ENCODE measurements around the gene NACC2.
A peak's percentile ranks its signal among the peaks of the same experiment; 100 is the strongest.

NACC2 gene

GRCh38 chr9:136133959-136134484, 38.9 kb upstream of the NACC2 start:
- peak overlapping the region in 3 of 7 experiments; percentile 24 to 52 (median 43) for H3K4me3 ChIP-seq (ENCODE audit: control insufficient read depth in 1 of 7, extremely low read depth in 1 of 7, insufficient read depth in 4 of 7, low read depth in 2 of 7, low read length in 6 of 7)
- no peak overlapping the region for H3K27ac ChIP-seq (ENCODE audit: insufficient read depth in 1 of 2, low read depth in 1 of 2, low read length in 2 of 2, poor library complexity in 1 of 2, severe bottlenecking in 2 of 2)
- H3K27me3 ChIP-seq (replicated peaks in 2 of 5; ENCODE audit: control insufficient read depth in 4 of 5, insufficient read depth in 5 of 5, low read length in 4 of 5), result peaks cover 0 to 64% (median 20%) of the 10 kb centered on the region in 5 experiments
- no peaks in the 10 kb centered on the region for H3K9me3 ChIP-seq (ENCODE audit: control extremely low read depth in 1 of 5, control insufficient read depth in 4 of 5, insufficient read depth in 2 of 5, low read depth in 1 of 5, low read length in 4 of 5)
- whole genome bisulfite sequencing (ENCODE audit: insufficient coverage), result 34% methylated on average over 16 of the region's 18 CpGs
- DNase-seq, result no peak
- ChIA-PET POLR2A (no interaction called here), CTCF (interaction anchor here (2.7 kb wide), 1 partner anchor 12 kb away, joined by 9 read pairs; no protein-coding TSS in a partner anchor)
- peaks cover 0 to 17% (median 13%) of the 10 kb centered on the region in 4 experiments for H3K4me1 ChIP-seq (ENCODE audit: control extremely low read depth in 1 of 4, control insufficient read depth in 4 of 4, insufficient read depth in 4 of 4, low read length in 3 of 4)
- H3K36me3 ChIP-seq (ENCODE audit: control insufficient read depth in 4 of 4, insufficient read depth in 4 of 4, low read length in 3 of 4), result no peaks in the 10 kb centered on the region

GRCh38 chr9:136133191-136133958, 38.3 kb upstream of the NACC2 start:
- H3K27me3 ChIP-seq (replicated peaks in 2 of 5; ENCODE audit: control insufficient read depth in 4 of 5, insufficient read depth in 5 of 5, low read length in 4 of 5), result peaks cover 0 to 61% (median 20%) of the 10 kb centered on the region in 5 experiments
- WGBS (ENCODE audit: insufficient coverage), result 0% methylated on average over 46 of the region's 69 CpGs
- no peaks in the 10 kb centered on the region for H3K36me3 ChIP-seq (ENCODE audit: control insufficient read depth in 4 of 4, insufficient read depth in 4 of 4, low read length in 3 of 4)
- CTCF ChIA-PET, result interaction anchor here (1.0 to 1.4 kb wide), 4 partner anchors 9 to 151 kb away, joined by 3 to 4 read pairs (median 3); no protein-coding TSS in a partner anchor
- no peaks in the 10 kb centered on the region for H3K9me3 ChIP-seq (ENCODE audit: control extremely low read depth in 1 of 5, control insufficient read depth in 4 of 5, insufficient read depth in 2 of 5, low read depth in 1 of 5, low read length in 4 of 5)
- peak; percentile 50 to 70 (median 66) for DNase-seq
- H3K4me1 ChIP-seq (ENCODE audit: control extremely low read depth in 1 of 4, control insufficient read depth in 4 of 4, insufficient read depth in 4 of 4, low read length in 3 of 4), result peaks cover 0 to 17% (median 13%) of the 10 kb centered on the region in 4 experiments
- H3K27ac ChIP-seq (ENCODE audit: insufficient read depth in 1 of 2, low read depth in 1 of 2, low read length in 2 of 2, poor library complexity in 1 of 2, severe bottlenecking in 2 of 2), result no peak overlapping the region
- POLR2A ChIA-PET, result no interaction called here
- peak overlapping the region in 4 of 7 experiments; percentile 8 to 59 (median 48) for H3K4me3 ChIP-seq (ENCODE audit: control insufficient read depth in 1 of 7, extremely low read depth in 1 of 7, insufficient read depth in 4 of 7, low read depth in 2 of 7, low read length in 6 of 7)

DNA sequence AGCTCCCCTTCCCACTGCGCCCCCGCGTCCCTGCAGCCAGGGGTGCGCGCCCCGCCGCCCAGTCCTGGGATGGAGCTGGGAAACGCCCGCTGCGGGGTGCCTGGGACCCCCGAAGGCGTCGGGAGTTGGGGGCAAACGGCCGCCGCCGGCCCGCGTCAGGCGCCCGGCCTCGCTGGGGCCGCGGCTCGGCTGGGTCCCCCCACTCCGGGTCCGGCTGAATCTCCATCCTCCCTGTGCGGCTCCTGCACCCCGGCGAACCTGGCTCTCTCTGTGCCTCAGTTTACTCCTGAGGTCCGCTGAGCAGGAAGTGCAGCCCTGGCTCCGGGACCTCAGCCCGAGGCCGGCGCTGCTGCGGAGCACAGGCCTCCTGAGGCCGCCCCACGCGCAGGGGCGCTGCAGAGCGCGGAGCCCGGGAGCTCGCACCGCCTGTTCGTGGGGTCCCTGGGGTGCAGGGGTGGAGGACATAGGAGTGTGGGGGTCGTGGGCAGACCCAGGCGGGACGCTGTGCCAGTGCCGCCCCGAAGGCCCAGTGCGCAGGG, 37.5 kb upstream of the NACC2 start:
- Histone ChIP-seq H3K4me3 (ENCODE audit: control insufficient read depth in 1 of 7, extremely low read depth in 1 of 7, insufficient read depth in 4 of 7, low read depth in 2 of 7, low read length in 6 of 7) (peak overlapping the region in 4 of 7 experiments; percentile 17 to 59 (median 43)), H3K27me3 (replicated peaks in 2 of 5; ENCODE audit: control insufficient read depth in 4 of 5, insufficient read depth in 5 of 5, low read length in 4 of 5) (peaks cover 0 to 58% (median 20%) of the 10 kb centered on the region in 5 experiments), H3K36me3 (ENCODE audit: control insufficient read depth in 4 of 4, insufficient read depth in 4 of 4, low read length in 3 of 4) (no peaks in the 10 kb centered on the region), H3K4me1 (ENCODE audit: control extremely low read depth in 1 of 4, control insufficient read depth in 4 of 4, insufficient read depth in 4 of 4, low read length in 3 of 4) (peaks cover 0 to 17% (median 13%) of the 10 kb centered on the region in 4 experiments), H3K9me3 (ENCODE audit: control extremely low read depth in 1 of 5, control insufficient read depth in 4 of 5, insufficient read depth in 2 of 5, low read depth in 1 of 5, low read length in 4 of 5) (no peaks in the 10 kb centered on the region), H3K27ac (ENCODE audit: insufficient read depth in 1 of 2, low read depth in 1 of 2, low read length in 2 of 2, poor library complexity in 1 of 2, severe bottlenecking in 2 of 2) (no peak overlapping the region)
- 12% methylated on average over 40 of the region's 52 CpGs for WGBS (ENCODE audit: insufficient coverage)
- no peak for DNase-seq
- CTCF ChIA-PET, result interaction anchor here (1.0 to 1.5 kb wide), 5 partner anchors 9 to 152 kb away, joined by 3 to 4 read pairs (median 3); no protein-coding TSS in a partner anchor
- POLR2A ChIA-PET, result no interaction called here

- Histone ChIP-seq H3K27me3 (replicated peaks in 2 of 5; ENCODE audit: control insufficient read depth in 4 of 5, insufficient read depth in 5 of 5, low read length in 4 of 5) (peaks cover 0 to 58% (median 18%) of the 10 kb centered on the region in 5 experiments), H3K27ac (ENCODE audit: insufficient read depth in 1 of 2, low read depth in 1 of 2, low read length in 2 of 2, poor library complexity in 1 of 2, severe bottlenecking in 2 of 2) (no peak overlapping the region), H3K4me3 (ENCODE audit: control insufficient read depth in 1 of 7, extremely low read depth in 1 of 7, insufficient read depth in 4 of 7, low read depth in 2 of 7, low read length in 6 of 7) (peak overlapping the region in 1 of 7 experiments; percentile 50), H3K4me1 (ENCODE audit: control extremely low read depth in 1 of 4, control insufficient read depth in 4 of 4, insufficient read depth in 4 of 4, low read length in 3 of 4) (peaks cover 0 to 17% (median 13%) of the 10 kb centered on the region in 4 experiments), H3K9me3 (ENCODE audit: control extremely low read depth in 1 of 5, control insufficient read depth in 4 of 5, insufficient read depth in 2 of 5, low read depth in 1 of 5, low read length in 4 of 5) (no peaks in the 10 kb centered on the region), H3K36me3 (ENCODE audit: control insufficient read depth in 4 of 4, insufficient read depth in 4 of 4, low read length in 3 of 4) (no peaks in the 10 kb centered on the region)
- no peak for DNase-seq
- ChIA-PET POLR2A (no interaction called here), CTCF (interaction anchor here (1.0 to 1.5 kb wide), 3 partner anchors 93 to 150 kb away, joined by 3 read pairs; no protein-coding TSS in a partner anchor)
- 64% methylated on average over 28 of the region's 31 CpGs for WGBS (ENCODE audit: insufficient coverage)
Measured at GRCh38 chr9:136131629-136132511, 36.8 kb upstream of the NACC2 start.

DNA sequence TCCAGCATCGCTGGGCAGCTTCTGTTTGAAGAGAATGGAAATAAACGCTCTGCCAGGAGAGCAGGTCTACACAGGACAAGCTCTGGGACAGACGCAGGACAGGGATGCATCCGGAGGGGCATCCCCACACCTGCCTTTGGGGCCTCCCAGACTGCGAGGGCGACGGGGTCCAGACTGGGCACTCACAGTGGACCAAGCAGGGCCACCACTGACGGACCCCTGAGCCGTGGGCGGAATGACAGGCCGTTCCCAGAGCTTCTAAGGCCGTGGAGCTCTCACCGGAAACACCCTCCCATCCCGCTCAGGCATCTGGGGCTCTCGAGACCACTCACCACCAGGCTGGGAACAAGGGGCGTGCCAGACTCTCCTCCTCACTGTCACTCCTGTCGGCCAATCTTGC, 34.1 kb upstream of the NACC2 start:
- Histone ChIP-seq H3K27me3 (replicated peaks in 2 of 5; ENCODE audit: control insufficient read depth in 4 of 5, insufficient read depth in 5 of 5, low read length in 4 of 5) (peaks cover 0 to 35% (median 17%) of the 10 kb centered on the region in 5 experiments), H3K4me3 (ENCODE audit: control insufficient read depth in 1 of 7, extremely low read depth in 1 of 7, insufficient read depth in 4 of 7, low read depth in 2 of 7, low read length in 6 of 7) (no peak overlapping the region), H3K9me3 (ENCODE audit: control extremely low read depth in 1 of 5, control insufficient read depth in 4 of 5, insufficient read depth in 2 of 5, low read depth in 1 of 5, low read length in 4 of 5) (no peaks in the 10 kb centered on the region), H3K27ac (ENCODE audit: insufficient read depth in 1 of 2, low read depth in 1 of 2, low read length in 2 of 2, poor library complexity in 1 of 2, severe bottlenecking in 2 of 2) (no peak overlapping the region), H3K36me3 (ENCODE audit: control insufficient read depth in 4 of 4, insufficient read depth in 4 of 4, low read length in 3 of 4) (no peaks in the 10 kb centered on the region), H3K4me1 (ENCODE audit: control extremely low read depth in 1 of 4, control insufficient read depth in 4 of 4, insufficient read depth in 4 of 4, low read length in 3 of 4) (peaks cover 0 to 17% (median 13%) of the 10 kb centered on the region in 4 experiments)
- no peak for DNase-seq
- POLR2A ChIA-PET, result no interaction called here
- CTCF ChIA-PET, result interaction anchor here (0.7 to 1.5 kb wide), 2 partner anchors 11 to 51 kb away, joined by 3 read pairs; no protein-coding TSS in a partner anchor
- WGBS (ENCODE audit: insufficient coverage), result 92% methylated on average over 16 of the region's 17 CpGs

DNA sequence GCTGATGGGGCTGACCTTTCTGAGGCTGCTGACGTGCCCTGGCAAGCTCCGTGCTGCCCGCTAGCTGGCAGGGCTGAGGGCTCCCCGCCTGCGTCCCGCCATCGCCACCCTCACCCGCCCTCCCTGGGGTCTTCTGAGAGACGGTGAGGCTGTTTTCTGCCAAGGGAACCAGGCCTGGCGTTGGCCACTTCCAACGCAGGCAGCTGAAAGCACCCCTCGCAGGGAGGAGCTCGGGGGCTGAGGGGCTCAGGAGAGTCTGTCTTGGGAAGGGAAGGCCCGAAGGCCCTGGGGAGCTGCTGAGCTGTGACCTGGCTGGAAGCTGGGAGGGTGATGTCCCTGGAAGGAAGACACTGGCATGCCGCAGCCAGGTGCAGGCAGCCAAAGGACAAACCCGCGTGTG, 33.3 kb upstream of the NACC2 start:
- Histone ChIP-seq H3K4me1 (ENCODE audit: control extremely low read depth in 1 of 4, control insufficient read depth in 4 of 4, insufficient read depth in 4 of 4, low read length in 3 of 4) (peaks cover 0 to 10% (median 6%) of the 10 kb centered on the region in 4 experiments), H3K9me3 (ENCODE audit: control extremely low read depth in 1 of 5, control insufficient read depth in 4 of 5, insufficient read depth in 2 of 5, low read depth in 1 of 5, low read length in 4 of 5) (no peaks in the 10 kb centered on the region), H3K27me3 (replicated peaks in 2 of 5; ENCODE audit: control insufficient read depth in 4 of 5, insufficient read depth in 5 of 5, low read length in 4 of 5) (peaks cover 0 to 27% (median 17%) of the 10 kb centered on the region in 5 experiments), H3K27ac (ENCODE audit: insufficient read depth in 1 of 2, low read depth in 1 of 2, low read length in 2 of 2, poor library complexity in 1 of 2, severe bottlenecking in 2 of 2) (no peak overlapping the region), H3K36me3 (ENCODE audit: control insufficient read depth in 4 of 4, insufficient read depth in 4 of 4, low read length in 3 of 4) (no peaks in the 10 kb centered on the region), H3K4me3 (ENCODE audit: control insufficient read depth in 1 of 7, extremely low read depth in 1 of 7, insufficient read depth in 4 of 7, low read depth in 2 of 7, low read length in 6 of 7) (no peak overlapping the region)
- no peak for DNase-seq
- 93% methylated on average over 14 of the region's 17 CpGs for WGBS (ENCODE audit: insufficient coverage)
- ChIA-PET CTCF (interaction anchor here (1.5 kb wide), 1 partner anchor 11 kb away, joined by 3 read pairs; no protein-coding TSS in a partner anchor), POLR2A (interaction anchor here (0.6 kb wide), 1 partner anchor 89 kb away, joined by 3 read pairs; no protein-coding TSS in a partner anchor)

All from common myeloid progenitor, CD34-positive (primary cell).